Lower leg skin (tissue), 3 donors: ENCODE measurements around the gene MYG1.

Experiments
- POLR2A ChIP-seq, 2 donors: fragments of 450-650 bp; IDR thresholded peaks; one replicate each; pipeline ENCODE4 v1.6.1; 2016 to 2017; ENCODE audit warnings: antibody characterized with exemption in 2 of 2, mild to moderate bottlenecking in 1 of 2, moderate library complexity in 1 of 2
- TF ChIP-seq, protein P1 (sequence below), 3 donors: fragments of 450-650 bp; IDR thresholded peaks; one replicate each; pipeline ENCODE4 v1.5.1; 2016; ENCODE audit warnings: antibody characterized with exemption in 3 of 3, mild to moderate bottlenecking in 3 of 3, moderate library complexity in 2 of 3

DNA sequence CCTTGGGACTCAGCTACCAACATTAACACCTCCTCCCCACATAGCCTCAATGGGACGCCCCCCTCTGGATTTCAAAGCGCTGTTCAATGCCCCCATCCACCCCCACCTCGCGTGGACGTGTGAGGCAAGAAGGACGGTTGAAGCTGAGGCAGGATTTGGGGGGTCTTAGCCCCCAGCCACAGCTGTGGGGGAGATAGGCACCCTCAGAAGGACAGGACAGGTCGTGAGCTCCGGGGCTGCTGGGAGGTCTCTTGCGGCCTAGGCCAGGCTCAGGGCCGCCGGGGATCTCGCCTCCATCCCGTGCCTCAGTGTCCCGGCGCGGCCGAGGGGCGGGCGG, 45.0 kb downstream of the MYG1 start:
- TF ChIP-seq POLR2A (IDR thresholded peaks at IDR 0.05) = no peak
- TF ChIP-seq, protein P1, sequence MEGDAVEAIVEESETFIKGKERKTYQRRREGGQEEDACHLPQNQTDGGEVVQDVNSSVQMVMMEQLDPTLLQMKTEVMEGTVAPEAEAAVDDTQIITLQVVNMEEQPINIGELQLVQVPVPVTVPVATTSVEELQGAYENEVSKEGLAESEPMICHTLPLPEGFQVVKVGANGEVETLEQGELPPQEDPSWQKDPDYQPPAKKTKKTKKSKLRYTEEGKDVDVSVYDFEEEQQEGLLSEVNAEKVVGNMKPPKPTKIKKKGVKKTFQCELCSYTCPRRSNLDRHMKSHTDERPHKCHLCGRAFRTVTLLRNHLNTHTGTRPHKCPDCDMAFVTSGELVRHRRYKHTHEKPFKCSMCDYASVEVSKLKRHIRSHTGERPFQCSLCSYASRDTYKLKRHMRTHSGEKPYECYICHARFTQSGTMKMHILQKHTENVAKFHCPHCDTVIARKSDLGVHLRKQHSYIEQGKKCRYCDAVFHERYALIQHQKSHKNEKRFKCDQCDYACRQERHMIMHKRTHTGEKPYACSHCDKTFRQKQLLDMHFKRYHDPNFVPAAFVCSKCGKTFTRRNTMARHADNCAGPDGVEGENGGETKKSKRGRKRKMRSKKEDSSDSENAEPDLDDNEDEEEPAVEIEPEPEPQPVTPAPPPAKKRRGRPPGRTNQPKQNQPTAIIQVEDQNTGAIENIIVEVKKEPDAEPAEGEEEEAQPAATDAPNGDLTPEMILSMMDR (IDR thresholded peaks at IDR 0.05) = no peak
